GM23338 (cell line): ENCODE measurements around the gene RORC. TPM values are rescaled to one million over a fixed set of nuclear protein-coding genes. Genes with fewer than 3 reads are reported as not detected.

Experiments
- ATAC-seq: fragments of 200-7000 bp; cut with Tn5 transposase; 3 replicates; pipeline ENCODE4 v1.9.1; 2020
- DNase-seq: peaks from one replicate; pipeline ENCODE4 v3.0.0-alpha.2; 2015; ENCODE audit warnings: low spot score
- H2AFZ ChIP-seq: fragments of 200-600 bp; sonication (generic); 2 replicates; pipeline ENCODE4 v1.8.0; 2016; ENCODE audit warnings: antibody characterized with exemption, mild to moderate bottlenecking, moderate library complexity
- H3F3A ChIP-seq: fragments of 200-600 bp; sonication (generic); replicated peaks from 2 replicates; pipeline ENCODE4 v1.8.0; 2017; ENCODE audit warnings: antibody characterized with exemption, mixed run types, low read depth
- H3K27ac ChIP-seq: fragments of 200-600 bp; sonication (generic); 2 replicates; pipeline ENCODE4 v1.6.1; 2016; ENCODE audit warnings: low read depth
- H3K27me3 ChIP-seq: fragments of 200-600 bp; sonication (generic); 2 replicates; pipeline ENCODE4 v1.8.0; 2016; ENCODE audit warnings: mild to moderate bottlenecking, mixed run types, moderate library complexity; ENCODE audit not compliant: insufficient read depth
- H3K36me3 ChIP-seq: fragments of 200-600 bp; sonication (generic); 2 replicates; pipeline ENCODE4 v1.8.0; 2016; ENCODE audit warnings: mild to moderate bottlenecking; ENCODE audit not compliant: insufficient read depth
- H3K4me1 ChIP-seq: fragments of 200-600 bp; sonication (generic); 2 replicates; pipeline ENCODE4 v1.8.0; 2016; ENCODE audit warnings: mild to moderate bottlenecking, moderate library complexity; ENCODE audit not compliant: insufficient read depth
- H3K4me2 ChIP-seq: fragments of 200-600 bp; sonication (generic); 2 replicates; pipeline ENCODE4 v1.7.1; 2017; ENCODE audit warnings: mixed run types
- H3K4me3 ChIP-seq: fragments of 200-600 bp; sonication (generic); 2 replicates; pipeline ENCODE4 v1.6.1; 2016; ENCODE audit warnings: mixed run types
- H3K79me2 ChIP-seq: fragments of 200-600 bp; sonication (generic); replicated peaks from 2 replicates; pipeline ENCODE4 v1.8.0; 2017; ENCODE audit warnings: mild to moderate bottlenecking; ENCODE audit not compliant: insufficient read depth
- H3K9me2 ChIP-seq: fragments of 200-600 bp; sonication (generic); 2 replicates; pipeline ENCODE4 v1.8.0; 2017; ENCODE audit not compliant: insufficient read depth
- H4K20me1 ChIP-seq: fragments of 200-600 bp; sonication (generic); replicated peaks from 2 replicates; pipeline ENCODE4 v1.8.0; 2017; ENCODE audit warnings: mild to moderate bottlenecking; ENCODE audit not compliant: insufficient read depth
- H3K27ac Mint-ChIP-seq: 2 replicates; pipeline ENCODE4 v1.8.0; 2020; ENCODE audit warnings: inconsistent platforms, mild to moderate bottlenecking, moderate library complexity, mixed read lengths
- H3K27me3 Mint-ChIP-seq: 3 replicates; pipeline ENCODE4 v1.8.0; 2022; ENCODE audit warnings: low read depth, mild to moderate bottlenecking, moderate library complexity, mixed read lengths, inconsistent platforms; ENCODE audit not compliant: insufficient read depth, poor library complexity
- H3K36me3 Mint-ChIP-seq: 3 replicates; pipeline ENCODE4 v1.8.0; 2021; ENCODE audit warnings: low read depth, mild to moderate bottlenecking, inconsistent platforms, moderate library complexity, mixed read lengths
- H3K4me1 Mint-ChIP-seq: 3 replicates; pipeline ENCODE4 v1.8.0; 2020; ENCODE audit warnings: mild to moderate bottlenecking, inconsistent platforms, mixed read lengths
- H3K4me3 Mint-ChIP-seq: 3 replicates; pipeline ENCODE4 v1.8.0; 2021; ENCODE audit warnings: moderate library complexity, mild to moderate bottlenecking, inconsistent platforms, mixed read lengths
- H3K9me3 Mint-ChIP-seq: 3 replicates; pipeline ENCODE4 v1.8.0; 2020; ENCODE audit warnings: moderate library complexity, mild to moderate bottlenecking, inconsistent platforms, mixed read lengths
- CREB1 ChIP-seq: fragments of 250-450 bp; sonication (Bioruptor Pico); IDR thresholded peaks from 2 replicates; pipeline ENCODE4 v1.5.0; 2020; ENCODE audit warnings: low read depth, mild to moderate bottlenecking, moderate library complexity
- CTCF ChIP-seq, 2 experiments: fragments of 200-600 bp in 1 of 2; sonication (generic) in 1 of 2; conservative IDR thresholded peaks; 2 replicates each; pipeline versions ENCODE4 v1.5.1 to v1.6.1; 2016 to 2017; ENCODE audit warnings: antibody characterized with exemption in 2 of 2, low read depth in 2 of 2, mild to moderate bottlenecking in 2 of 2, moderate library complexity in 1 of 2
- ETS1 ChIP-seq: IDR thresholded peaks from 2 replicates; pipeline ENCODE4 v1.6.1; 2016; ENCODE audit warnings: antibody characterized with exemption
- EZH2 ChIP-seq: fragments of 200-600 bp; sonication (generic); IDR thresholded peaks from one replicate; pipeline ENCODE4 v1.8.0; 2017; ENCODE audit warnings: antibody characterized with exemption, mild to moderate bottlenecking, low read depth; ENCODE audit not compliant: unreplicated experiment
- EZH2phosphoT487 ChIP-seq: fragments of 200-600 bp; sonication (generic); IDR thresholded peaks from one replicate; pipeline ENCODE4 v1.8.1; 2018; ENCODE audit warnings: antibody characterized with exemption; ENCODE audit not compliant: unreplicated experiment
- JUNB ChIP-seq: IDR thresholded peaks from one replicate; pipeline ENCODE4 v1.6.1; 2016; ENCODE audit warnings: antibody characterized with exemption; ENCODE audit not compliant: unreplicated experiment
- POLR2AphosphoS5 ChIP-seq: IDR thresholded peaks from 2 replicates; pipeline ENCODE4 v1.6.1; 2016; ENCODE audit warnings: antibody characterized with exemption, low read depth
- STAT1 ChIP-seq: IDR thresholded peaks from one replicate; pipeline ENCODE4 v1.6.1; 2016; ENCODE audit warnings: antibody characterized with exemption; ENCODE audit not compliant: unreplicated experiment
- ZNF331 ChIP-seq: fragments of 250-450 bp; sonication (Bioruptor Pico); IDR thresholded peaks from 2 replicates; pipeline ENCODE4 v1.5.0; 2020; ENCODE audit warnings: low read depth, mild to moderate bottlenecking, moderate library complexity
- ZNF462 ChIP-seq: fragments of 250-450 bp; sonication (Bioruptor Pico); IDR thresholded peaks from 2 replicates; pipeline ENCODE4 v1.5.0; 2020; ENCODE audit warnings: mild to moderate bottlenecking, moderate library complexity
- polyA plus RNA-seq: library from polyadenylated mRNA; unstranded; fragments of >200 nt; fragmentation: Nextera tagmentation; extraction: Ambion mirVana; gene quantifications from 2 replicates; pipeline ENCODE4 v1.2.1, GENCODE V29; 2016
- total RNA-seq: library from RNA; depleted of rRNA; stranded (reverse); fragments of >200 nt; shearing (Covaris generic); gene quantifications from 2 replicates; pipeline ENCODE4 v1.2.3, GENCODE V29; 2014

Gene RORC
- total and polyA plus RNA-seq, 2 experiments from 2014 or later, result 0.29 to 0.97 TPM

GRCh38 chr1:151840421-151840820 is 8.8 kb upstream of the RORC start:
- no peak for TF ChIP-seq ZNF331 (CRISPR knock-in tag)
- no peak for TF ChIP-seq STAT1
- TF ChIP-seq EZH2phosphoT487, result no peak
- no peak for TF ChIP-seq JUNB
- H3K4me3 ChIP-seq, result peak overlapping the region; percentile 84
- no peaks in the 10 kb centered on the region for H3K79me2 ChIP-seq
- H3K27me3 Mint-ChIP-seq, result peaks cover 31% of the 10 kb centered on the region
- peaks cover 4% of the 10 kb centered on the region; the same call in 2 of the 3 replicates for H3K9me3 Mint-ChIP-seq
- ATAC-seq (no peak), DNase-seq (no peak)
- peaks cover 21% of the 10 kb centered on the region for H3K4me1 ChIP-seq
- H4K20me1 ChIP-seq, result no peaks in the 10 kb centered on the region
- peak overlapping the region; percentile 86 for H3K4me3 Mint-ChIP-seq
- peaks cover 29% of the 10 kb centered on the region for H3K4me1 Mint-ChIP-seq
- peak overlapping the region; percentile 99; the same call in 1 of the 2 replicates for H2AFZ ChIP-seq
- no peaks in the 10 kb centered on the region; the same call in 2 of the 3 replicates for H3K36me3 Mint-ChIP-seq
- peak overlapping the region; percentile 96 for H3K4me2 ChIP-seq
- H3K27me3 ChIP-seq, result peaks cover 45% of the 10 kb centered on the region
- 0 out of 2 replicates have a peak overlapping the region, but pooled peaks have one; percentile 84 for H3K27ac Mint-ChIP-seq
- H3K27ac ChIP-seq, result peak overlapping the region; percentile 92
- H3F3A ChIP-seq, result peaks cover 5% of the 10 kb centered on the region; the same call in 1 of the 2 replicates
- H3K9me2 ChIP-seq, result no peaks in the 10 kb centered on the region
- H3K36me3 ChIP-seq, result no peaks in the 10 kb centered on the region

GRCh38 chr1:151839457-151840403 is 8.1 kb upstream of the RORC start, which contains the start of gene C2CD4D:
C2CD4D (minus strand) TSS chr1:151839820; CDS start chr1:151838989, 831 bp downstream.
- H3F3A ChIP-seq, result peaks cover 5% of the 10 kb centered on the region; the same call in 1 of the 2 replicates
- H3K27ac Mint-ChIP-seq, result peak within 1 kb of the TSS; percentile 84
- H3K36me3 ChIP-seq, result no peaks in the 10 kb centered on the region
- no peaks in the 10 kb centered on the region for H3K79me2 ChIP-seq
- peak within 1 kb of the TSS; percentile 92 for H3K27ac ChIP-seq
- H3K27me3 ChIP-seq, result peaks cover 45% of the 10 kb centered on the region
- H4K20me1 ChIP-seq, result no peaks in the 10 kb centered on the region
- DNase-seq (peak; percentile 89), ATAC-seq (peak; percentile 74)
- peaks cover 26% of the 10 kb centered on the region for H3K4me1 Mint-ChIP-seq
- no peaks in the 10 kb centered on the region; the same call in 2 of the 3 replicates for H3K36me3 Mint-ChIP-seq
- H3K4me3 ChIP-seq, result peak within 1 kb of the TSS; percentile 84
- peaks cover 21% of the 10 kb centered on the region for H3K4me1 ChIP-seq
- no peaks in the 10 kb centered on the region for H3K9me2 ChIP-seq
- H2AFZ ChIP-seq, result peak within 1 kb of the TSS; percentile 99
- peak; percentile 45; the same call in 1 of the 2 replicates for TF ChIP-seq ETS1
- TF ChIP-seq EZH2phosphoT487, result no peak
- 0 out of 2 replicates have a peak, but pooled peaks have one; percentile 18 for TF ChIP-seq CREB1
- TF ChIP-seq STAT1, result no peak
- TF ChIP-seq CTCF (conservative IDR thresholded peaks at IDR 0.05; ENCODE audit: low read depth in 2 of 2), result 0 out of 4 replicates have a peak, but pooled peaks of 1 of the 2 experiments have one; percentile 14
- TF ChIP-seq POLR2AphosphoS5, result peak; percentile 86
- TF ChIP-seq EZH2, result no peak
- no peak for TF ChIP-seq ZNF462 (CRISPR knock-in tag)
- no peak for TF ChIP-seq JUNB
- peaks cover 4% of the 10 kb centered on the region; the same call in 2 of the 3 replicates for H3K9me3 Mint-ChIP-seq
- peak within 1 kb of the TSS; percentile 86 for H3K4me3 Mint-ChIP-seq
- peaks cover 31% of the 10 kb centered on the region for H3K27me3 Mint-ChIP-seq
- peak within 1 kb of the TSS; percentile 96 for H3K4me2 ChIP-seq
